ENCODE results near the gene CBARP. TPM values are rescaled to one million over a fixed set of nuclear protein-coding genes. Genes with fewer than 3 reads are reported as not detected.
A peak's percentile ranks its signal among the peaks of the same experiment; 100 is the strongest.

Gene CBARP
- total RNA-seq, 1 experiment from 2014 or later, result 23.4 TPM

DNA sequence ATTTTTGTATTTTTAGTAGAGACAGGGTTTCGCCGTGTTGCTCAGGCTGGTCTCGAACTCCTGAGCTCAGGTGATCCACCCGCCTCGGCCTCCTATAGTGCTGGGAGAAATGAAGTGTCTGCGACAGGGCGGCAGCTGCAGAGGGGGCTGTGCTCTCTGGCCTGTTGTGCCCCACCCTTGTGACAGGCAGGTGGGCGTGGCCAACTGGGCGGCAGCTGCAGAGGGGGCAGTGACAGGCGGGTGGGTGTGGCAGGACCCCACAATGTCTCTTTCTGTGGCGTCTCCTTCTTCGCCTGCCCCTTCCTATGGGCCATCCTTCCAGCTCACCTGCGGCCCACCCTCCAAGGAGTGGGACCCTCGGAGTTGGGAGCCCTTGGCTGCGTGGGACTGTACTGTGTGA, 20.4 kb downstream of the CBARP start:
- ATAC-seq, result peak; percentile 48
- H3K27ac Mint-ChIP-seq, result peak overlapping the region; percentile 78
- POLR2A ChIA-PET, result interaction anchor here (0.6 to 1.2 kb wide), 4 partner anchors 56 to 196 kb away, joined by 3 to 6 read pairs (median 3); no protein-coding TSS in a partner anchor
- DNase-seq (ENCODE audit: low spot score), result peak; percentile 65
- no peaks in the 10 kb centered on the region for H3K27me3 Mint-ChIP-seq (ENCODE audit: low read depth)
- peaks cover 7% of the 10 kb centered on the region for H3K36me3 Mint-ChIP-seq
- H3K4me3 Mint-ChIP-seq, result no peak overlapping the region
- H3K4me1 Mint-ChIP-seq, result peaks cover 28% of the 10 kb centered on the region
- CTCF ChIA-PET, result interaction anchor here (0.6 to 2.6 kb wide), 33 partner anchors 8 to 299 kb away, joined by 3 to 28 read pairs (median 4); partner anchors contain the start of genes ABCA7, ATP5F1D, CBARP and CIRBP
- H3K9me3 Mint-ChIP-seq, result no peaks in the 10 kb centered on the region
- no peak for TF ChIP-seq GRHL2 (CRISPR knock-in tag; IDR thresholded peaks at IDR 0.05; ENCODE audit: insufficient replicate concordance, severe bottlenecking)
- no peak for TF ChIP-seq TP53 (CRISPR knock-in tag; IDR thresholded peaks at IDR 0.05)
- TF ChIP-seq ZNF416 (CRISPR knock-in tag; IDR thresholded peaks at IDR 0.05), result no peak
- TF ChIP-seq NFATC4 (CRISPR knock-in tag; IDR thresholded peaks at IDR 0.05), result no peak
- TF ChIP-seq SMAD3 (CRISPR knock-in tag; IDR thresholded peaks at IDR 0.05; ENCODE audit: borderline replicate concordance), result no peak
- no peak for TF ChIP-seq ZNF263 (CRISPR knock-in tag; IDR thresholded peaks at IDR 0.05; ENCODE audit: low read depth)
- TF ChIP-seq ZBTB21 (CRISPR knock-in tag; IDR thresholded peaks at IDR 0.05; ENCODE audit: borderline replicate concordance), result no peak
- TF ChIP-seq, protein P1, sequence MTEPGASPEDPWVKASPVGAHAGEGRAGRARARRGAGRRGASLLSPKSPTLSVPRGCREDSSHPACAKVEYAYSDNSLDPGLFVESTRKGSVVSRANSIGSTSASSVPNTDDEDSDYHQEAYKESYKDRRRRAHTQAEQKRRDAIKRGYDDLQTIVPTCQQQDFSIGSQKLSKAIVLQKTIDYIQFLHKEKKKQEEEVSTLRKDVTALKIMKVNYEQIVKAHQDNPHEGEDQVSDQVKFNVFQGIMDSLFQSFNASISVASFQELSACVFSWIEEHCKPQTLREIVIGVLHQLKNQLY (CRISPR knock-in tag; IDR thresholded peaks at IDR 0.05), result no peak
- TF ChIP-seq, protein P2, sequence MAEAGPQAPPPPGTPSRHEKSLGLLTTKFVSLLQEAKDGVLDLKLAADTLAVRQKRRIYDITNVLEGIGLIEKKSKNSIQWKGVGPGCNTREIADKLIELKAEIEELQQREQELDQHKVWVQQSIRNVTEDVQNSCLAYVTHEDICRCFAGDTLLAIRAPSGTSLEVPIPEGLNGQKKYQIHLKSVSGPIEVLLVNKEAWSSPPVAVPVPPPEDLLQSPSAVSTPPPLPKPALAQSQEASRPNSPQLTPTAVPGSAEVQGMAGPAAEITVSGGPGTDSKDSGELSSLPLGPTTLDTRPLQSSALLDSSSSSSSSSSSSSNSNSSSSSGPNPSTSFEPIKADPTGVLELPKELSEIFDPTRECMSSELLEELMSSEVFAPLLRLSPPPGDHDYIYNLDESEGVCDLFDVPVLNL (CRISPR knock-in tag; IDR thresholded peaks at IDR 0.05; ENCODE audit: borderline replicate concordance, low read depth), result no peak
- TF ChIP-seq E2F1 (CRISPR knock-in tag; IDR thresholded peaks at IDR 0.05), result no peak
- TF ChIP-seq, protein P3, sequence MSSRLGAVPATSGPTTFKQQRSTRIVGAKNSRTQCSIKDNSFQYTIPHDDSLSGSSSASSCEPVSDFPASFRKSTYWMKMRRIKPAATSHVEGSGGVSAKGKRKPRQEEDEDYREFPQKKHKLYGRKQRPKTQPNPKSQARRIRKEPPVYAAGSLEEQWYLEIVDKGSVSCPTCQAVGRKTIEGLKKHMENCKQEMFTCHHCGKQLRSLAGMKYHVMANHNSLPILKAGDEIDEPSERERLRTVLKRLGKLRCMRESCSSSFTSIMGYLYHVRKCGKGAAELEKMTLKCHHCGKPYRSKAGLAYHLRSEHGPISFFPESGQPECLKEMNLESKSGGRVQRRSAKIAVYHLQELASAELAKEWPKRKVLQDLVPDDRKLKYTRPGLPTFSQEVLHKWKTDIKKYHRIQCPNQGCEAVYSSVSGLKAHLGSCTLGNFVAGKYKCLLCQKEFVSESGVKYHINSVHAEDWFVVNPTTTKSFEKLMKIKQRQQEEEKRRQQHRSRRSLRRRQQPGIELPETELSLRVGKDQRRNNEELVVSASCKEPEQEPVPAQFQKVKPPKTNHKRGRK (CRISPR knock-in tag; IDR thresholded peaks at IDR 0.05; ENCODE audit: borderline replicate concordance), result no peak

GRCh38 chr19:1216756-1217155, 21.0 kb downstream of the CBARP start:
- ATAC-seq, result no peak
- POLR2A ChIA-PET, result interaction anchor here (1.2 kb wide), 1 partner anchor 134 kb away, joined by 3 read pairs; no protein-coding TSS in a partner anchor
- CTCF ChIA-PET, result interaction anchor here (0.6 to 2.6 kb wide), 21 partner anchors 9 to 983 kb away, joined by 3 to 28 read pairs (median 3); partner anchors contain the start of genes ATP5F1D, CBARP, CIRBP and SBNO2
- Mint-ChIP-seq H3K27ac (peak overlapping the region; percentile 80; the same call in 1 of the 2 replicates), H3K9me3 (no peaks in the 10 kb centered on the region), H3K4me1 (peaks cover 29% of the 10 kb centered on the region), H3K4me3 (no peak overlapping the region), H3K36me3 (peaks cover 8% of the 10 kb centered on the region), H3K27me3 (ENCODE audit: low read depth) (no peaks in the 10 kb centered on the region)
- TF ChIP-seq, protein P1 (CRISPR knock-in tag; IDR thresholded peaks at IDR 0.05), result no peak
- DNase-seq (ENCODE audit: low spot score), result no peak

DNA sequence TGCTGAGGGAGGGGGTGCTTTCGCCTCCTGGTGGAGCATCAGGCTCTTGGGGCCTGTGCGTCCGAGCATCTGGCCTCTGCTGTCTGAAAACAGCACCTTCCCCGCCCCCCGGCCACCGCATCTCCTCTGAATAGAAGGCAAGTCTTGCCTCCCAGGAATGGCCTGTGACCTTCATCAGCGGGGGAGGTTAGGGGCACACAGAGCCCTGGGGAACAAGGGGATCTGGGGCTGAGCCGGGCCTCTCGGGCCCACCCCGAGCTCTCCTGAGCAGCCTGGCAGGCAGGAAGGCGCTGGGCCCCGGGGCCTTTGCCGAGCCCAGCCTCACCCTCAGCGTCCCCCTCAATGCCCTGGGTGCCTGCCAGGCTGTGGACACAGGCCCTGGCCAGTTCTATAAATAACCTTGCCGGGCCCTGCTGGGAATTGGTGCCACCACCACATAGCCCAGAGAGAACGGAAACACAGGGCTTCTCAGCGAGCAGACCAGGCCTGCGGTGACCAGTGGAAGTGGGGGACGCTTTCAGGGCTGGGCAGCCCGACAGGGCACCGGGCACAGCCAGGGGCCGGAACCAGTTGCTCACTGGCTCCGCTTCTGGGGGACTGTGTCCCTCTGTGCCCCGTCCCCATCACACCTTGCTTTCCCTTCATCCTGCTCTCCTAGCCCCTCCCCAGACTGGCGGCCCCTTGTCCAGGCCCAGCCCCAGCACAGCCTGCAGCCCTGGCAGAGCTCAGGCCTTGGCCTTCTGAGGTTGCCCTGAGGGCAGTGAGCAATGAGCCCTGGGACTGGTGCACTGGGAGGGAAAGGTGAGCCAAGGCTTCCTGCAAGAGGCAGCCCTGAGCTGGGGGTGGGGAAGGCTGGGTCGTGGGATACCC, 22.7 kb downstream of the CBARP start:
- DNase-seq (ENCODE audit: low spot score) (no peak), ATAC-seq (no peak)
- Mint-ChIP-seq H3K27me3 (ENCODE audit: low read depth) (no peaks in the 10 kb centered on the region), H3K27ac (no peak overlapping the region), H3K4me1 (peaks cover 39% of the 10 kb centered on the region), H3K36me3 (peaks cover 10% of the 10 kb centered on the region), H3K9me3 (no peaks in the 10 kb centered on the region), H3K4me3 (no peak overlapping the region)
- no peak for TF ChIP-seq KAT7 (CRISPR knock-in tag; IDR thresholded peaks at IDR 0.05; ENCODE audit: borderline replicate concordance)
- TF ChIP-seq PRRX2 (CRISPR knock-in tag; IDR thresholded peaks at IDR 0.05), result no peak
- no peak for TF ChIP-seq ZNF317 (CRISPR knock-in tag; IDR thresholded peaks at IDR 0.05; ENCODE audit: borderline replicate concordance, low read depth)
- TF ChIP-seq HMGA2 (CRISPR knock-in tag; IDR thresholded peaks at IDR 0.05), result no peak
- TF ChIP-seq AFF4 (CRISPR knock-in tag; IDR thresholded peaks at IDR 0.05; ENCODE audit: borderline replicate concordance), result no peak
- TF ChIP-seq ZNF416 (CRISPR knock-in tag; IDR thresholded peaks at IDR 0.05), result no peak
- CTCF ChIA-PET, result interaction anchor here (0.6 to 2.6 kb wide), 7 partner anchors 29 to 151 kb away, joined by 3 to 13 read pairs (median 4); partner anchors contain the start of genes ARHGAP45 and GPX4
- POLR2A ChIA-PET, result no interaction called here
